Skeletal muscle tissue (tissue), 4 donors: ENCODE results near the gene SEL1L. TPM values are rescaled to one million over a fixed set of nuclear protein-coding genes. Genes with fewer than 3 reads are reported as not detected.
"Not testable (repeated sequence)": the region's sequence is repeated elsewhere in the genome, so short reads cannot be mapped to it uniquely, and the experiment has no call there.

ENCODE experiments used
- H3K27ac ChIP-seq: one replicate; pipeline ENCODE4 v1.7.0; 2013; ENCODE audit warnings: mild to moderate bottlenecking, low read depth, low read length, inconsistent platforms
- H3K27me3 ChIP-seq, 3 donors: one replicate each; pipeline ENCODE4 v1.7.0; 2013; ENCODE audit warnings: low read length in 3 of 3; ENCODE audit not compliant: control insufficient read depth in 3 of 3, insufficient read depth in 3 of 3
- H3K36me3 ChIP-seq, 3 donors: one replicate each; pipeline ENCODE4 v1.7.0; 2013; ENCODE audit warnings: low read length in 3 of 3; ENCODE audit not compliant: control insufficient read depth in 3 of 3, insufficient read depth in 3 of 3
- H3K4me1 ChIP-seq, 3 donors: one replicate each; pipeline ENCODE4 v1.7.0; 2013; ENCODE audit warnings: low read length in 3 of 3, mild to moderate bottlenecking in 3 of 3; ENCODE audit not compliant: control insufficient read depth in 3 of 3, insufficient read depth in 3 of 3
- H3K4me3 ChIP-seq, 3 donors: one replicate each; pipeline ENCODE4 v1.7.0; 2013; ENCODE audit warnings: low read length in 3 of 3
- H3K9ac ChIP-seq, 3 donors: one replicate each; pipeline ENCODE4 v1.7.0; 2013; ENCODE audit warnings: low read length in 3 of 3, mild to moderate bottlenecking in 3 of 3, moderate library complexity in 2 of 3, low read depth in 1 of 3
- H3K9me3 ChIP-seq, 3 donors: one replicate each; pipeline ENCODE4 v1.7.0; 2013; ENCODE audit warnings: low read length in 3 of 3; ENCODE audit not compliant: control insufficient read depth in 3 of 3
- total RNA-seq: library from RNA; depleted of rRNA; stranded (reverse); fragments of >200 nt; gene quantifications from one replicate; pipeline ENCODE4 v1.2.3, GENCODE V29; 2014
- donor health status: Osteomylitis.

The SEL1L gene
- total RNA-seq, 1 donor from 2014 or later = 34.4 TPM

DNA sequence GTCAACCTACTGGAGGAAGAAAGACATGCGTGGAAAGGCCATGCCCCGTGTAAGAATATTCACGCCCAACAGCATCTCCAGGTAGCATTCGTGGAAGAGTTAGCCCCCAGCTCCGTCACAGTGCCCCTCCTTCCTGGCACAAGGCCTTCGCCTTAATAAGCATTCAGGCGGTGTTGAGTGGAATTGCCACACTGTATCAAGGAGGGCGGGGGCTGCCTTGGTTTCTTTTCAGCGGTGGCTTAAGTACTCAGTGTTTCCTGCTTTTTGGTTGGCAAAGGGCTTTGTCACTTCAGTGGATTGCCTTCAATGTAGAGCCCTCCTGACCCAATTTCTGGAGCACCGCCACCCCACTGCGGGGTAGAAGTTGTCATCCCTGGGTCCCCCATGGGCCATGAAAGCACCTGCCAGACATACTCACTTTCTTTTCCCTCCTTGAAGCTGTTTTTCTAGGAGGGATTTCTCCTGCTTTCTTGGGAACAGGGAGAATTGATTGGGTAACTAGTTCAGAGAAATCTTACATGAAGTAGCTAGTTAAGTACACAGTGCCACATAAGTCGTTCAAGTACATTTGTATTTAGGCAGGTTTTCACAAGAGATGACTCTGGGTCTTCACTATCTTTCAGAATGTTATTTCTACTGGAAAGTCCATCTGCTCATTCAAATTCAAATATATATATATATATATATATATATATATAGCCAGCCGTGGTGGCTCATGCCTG is 68.0 kb downstream of the SEL1L start:
- Histone ChIP-seq H3K4me3 (no peak overlapping the region), H3K9ac (no peak overlapping the region), H3K9me3 (no peaks in the 10 kb centered on the region), H3K36me3 (no peaks in the 10 kb centered on the region), H3K4me1 (peaks cover 0 to 2% (median 0%) of the 10 kb centered on the region in 3 donors), H3K27ac (no peak overlapping the region), H3K27me3 (no peaks in the 10 kb centered on the region)

DNA sequence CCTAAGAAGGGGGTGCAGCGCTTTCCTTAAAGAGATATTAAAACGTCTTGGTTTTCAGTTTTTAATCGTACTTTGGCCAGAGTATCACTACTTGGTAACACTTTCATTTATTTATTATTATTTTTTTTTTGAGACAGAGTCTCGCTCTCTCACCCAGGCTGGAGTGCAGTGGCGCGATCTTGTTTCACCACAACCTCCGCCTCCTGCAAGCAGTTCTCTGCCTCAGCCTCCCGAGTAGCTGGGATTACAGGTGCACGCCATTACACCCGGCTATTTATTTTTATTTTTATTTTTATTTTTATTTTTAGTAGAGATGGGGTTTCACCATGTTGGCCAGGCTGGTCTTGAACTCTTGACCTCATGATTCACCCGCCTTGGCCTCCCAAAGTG is 68.7 kb downstream of the SEL1L start:
- H3K4me1 ChIP-seq, H3K36me3 ChIP-seq, H3K27me3 ChIP-seq, H3K9me3 ChIP-seq, H3K27ac ChIP-seq: not testable (repeated sequence)
- peak overlapping the region; percentile 63 to 87 (median 78) for H3K4me3 ChIP-seq
- peak overlapping the region; percentile 76 to 79 (median 78) for H3K9ac ChIP-seq

DNA sequence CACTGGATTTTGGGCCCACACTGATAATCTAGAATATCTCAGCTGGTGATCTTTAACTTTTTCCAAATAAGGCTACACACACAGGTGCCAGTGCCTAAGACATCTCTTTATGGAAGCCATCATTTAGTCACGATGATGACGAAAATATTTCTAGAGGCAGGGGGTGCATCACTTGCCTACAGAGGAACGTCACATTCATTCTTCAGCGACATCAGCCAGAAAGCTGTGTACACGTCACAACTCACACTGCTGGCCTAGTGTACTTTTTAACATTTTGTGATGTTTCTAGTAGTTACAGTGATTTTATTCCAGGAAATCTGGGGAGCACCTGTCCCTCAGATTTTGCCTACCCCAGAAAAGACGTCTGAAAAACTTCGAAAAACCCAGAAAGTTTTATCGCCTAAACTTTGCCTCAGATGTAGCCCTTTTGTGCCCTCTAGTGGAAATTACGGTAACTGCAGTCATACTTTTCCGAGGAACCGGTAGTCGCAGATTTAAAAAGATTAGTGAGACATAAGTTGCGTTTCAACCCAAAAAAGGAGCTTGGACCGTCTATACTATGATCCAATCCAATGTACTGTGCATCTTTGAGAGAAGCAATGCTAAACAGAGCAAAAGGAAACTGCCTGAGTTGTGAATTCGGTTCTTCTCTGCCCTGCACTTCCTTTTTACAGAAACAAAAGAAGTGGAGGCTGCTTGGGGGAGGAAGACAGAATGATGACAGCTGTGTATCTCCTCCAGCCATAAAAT is 69.2 kb downstream of the SEL1L start:
- no peak overlapping the region for H3K27ac ChIP-seq
- H3K9ac ChIP-seq = peak overlapping the region; percentile 76 to 79 (median 78)
- H3K36me3 ChIP-seq = no peaks in the 10 kb centered on the region

DNA sequence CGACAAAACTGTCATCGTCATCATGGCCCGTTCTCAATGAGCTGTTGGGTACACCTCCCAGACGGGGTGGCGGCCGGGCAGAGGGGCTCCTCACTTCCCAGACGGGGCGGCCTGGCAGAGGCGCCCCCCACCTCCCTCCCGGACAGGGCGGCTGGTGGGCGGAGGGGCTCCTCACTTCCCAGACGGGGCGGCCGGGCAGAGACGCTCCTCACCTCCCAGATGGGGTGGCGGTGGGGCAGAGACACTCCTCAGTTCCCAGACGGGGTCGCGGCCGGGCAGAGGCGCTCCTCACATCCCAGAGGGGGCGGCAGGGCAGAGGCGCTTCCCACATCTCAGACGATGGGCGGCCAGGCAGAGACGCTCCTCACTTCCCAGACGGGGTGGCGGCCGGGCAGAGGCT is 71.3 kb downstream of the SEL1L start:
- H3K4me1 ChIP-seq = not testable (repeated sequence)

More for the DNA sequence above, 69.2 kb downstream of the SEL1L start:
- H3K27me3 ChIP-seq = no peaks in the 10 kb centered on the region
- peak overlapping the region; percentile 63 to 87 (median 78) for H3K4me3 ChIP-seq
- H3K9me3 ChIP-seq = no peaks in the 10 kb centered on the region
- H3K4me1 ChIP-seq = peaks cover 0 to 4% (median under 1%) of the 10 kb centered on the region in 3 donors

DNA sequence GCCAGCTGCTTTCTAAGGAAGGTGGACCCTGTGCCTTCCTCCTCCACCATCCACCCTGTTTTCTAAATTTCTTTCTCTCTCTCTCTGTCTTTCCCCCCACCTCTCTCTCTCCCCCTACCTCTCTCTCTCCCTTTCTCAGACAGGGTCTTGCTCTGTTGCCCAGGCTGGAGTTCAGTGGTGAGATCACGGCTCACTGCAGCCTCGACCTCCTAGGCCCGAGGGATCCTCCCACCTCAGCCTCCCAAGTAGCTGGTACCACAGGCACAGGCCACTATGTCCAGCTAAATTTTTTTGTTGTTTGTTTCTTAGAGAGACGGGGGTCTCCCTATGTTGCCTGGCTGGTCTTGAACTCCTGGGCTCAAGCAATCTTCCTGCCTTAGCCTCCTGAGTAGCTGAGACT is 73.7 kb downstream of the SEL1L start:
- Histone ChIP-seq H3K4me1 (peaks cover 0 to 4% (median 4%) of the 10 kb centered on the region in 3 donors), H3K36me3 (no peaks in the 10 kb centered on the region), H3K9ac (no peak overlapping the region), H3K27ac (no peak overlapping the region), H3K9me3 (no peaks in the 10 kb centered on the region), H3K4me3 (no peak overlapping the region), H3K27me3 (no peaks in the 10 kb centered on the region)

More for the DNA sequence above, 71.3 kb downstream of the SEL1L start:
- H3K9me3 ChIP-seq, H3K27ac ChIP-seq, H3K27me3 ChIP-seq, H3K4me3 ChIP-seq, H3K9ac ChIP-seq, H3K36me3 ChIP-seq: not testable (repeated sequence)

DNA sequence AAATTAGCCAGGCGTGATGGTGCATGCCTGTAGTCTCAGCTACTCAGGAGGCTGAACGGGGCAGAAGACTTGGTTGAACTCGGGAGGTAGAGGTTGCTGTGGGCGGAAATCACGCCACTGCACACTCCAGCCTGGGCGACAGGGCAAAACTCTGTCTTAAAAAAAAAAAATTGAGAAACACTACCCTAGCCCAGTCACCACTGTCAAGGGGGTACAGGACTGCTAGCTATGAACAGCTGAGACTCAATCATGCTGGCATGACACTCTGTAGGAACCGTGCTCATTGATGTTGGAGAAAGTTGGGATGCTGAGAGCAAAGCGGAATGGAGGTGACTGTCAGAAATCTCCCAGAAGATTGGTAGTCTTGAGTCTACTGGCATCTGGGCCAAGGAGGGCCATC is 75.3 kb downstream of the SEL1L start:
- H3K9ac ChIP-seq = no peak overlapping the region
- no peaks in the 10 kb centered on the region for H3K36me3 ChIP-seq
- no peak overlapping the region for H3K27ac ChIP-seq
- H3K4me3 ChIP-seq = no peak overlapping the region
- no peaks in the 10 kb centered on the region for H3K9me3 ChIP-seq
- H3K27me3 ChIP-seq = no peaks in the 10 kb centered on the region
- peaks cover 0 to 4% (median 2%) of the 10 kb centered on the region in 3 donors for H3K4me1 ChIP-seq

DNA sequence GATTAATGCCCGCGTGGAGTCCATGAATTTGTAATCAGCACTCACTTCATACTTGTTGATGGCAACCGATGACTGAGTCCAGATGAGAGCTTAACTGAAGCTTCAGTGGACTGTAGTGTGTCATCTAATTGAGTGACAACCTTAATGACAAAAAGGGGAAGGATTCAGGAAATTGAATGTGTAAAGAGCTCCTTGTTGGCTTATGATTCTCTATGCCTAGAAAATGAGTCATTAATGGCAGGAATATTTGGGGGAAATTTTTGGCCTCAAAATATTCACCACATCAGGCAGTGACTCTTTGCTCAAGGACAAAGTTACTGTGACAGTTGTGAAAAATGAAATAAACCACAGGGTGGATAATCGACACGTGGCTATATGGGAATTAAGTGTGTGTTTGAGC is 78.3 kb downstream of the SEL1L start:
- H3K4me1 ChIP-seq = peaks cover 9 to 11% (median 10%) of the 10 kb centered on the region in 3 donors
- no peaks in the 10 kb centered on the region for H3K27me3 ChIP-seq
- H3K9ac ChIP-seq = no peak overlapping the region
- H3K27ac ChIP-seq = no peak overlapping the region
- H3K9me3 ChIP-seq = no peaks in the 10 kb centered on the region
- H3K4me3 ChIP-seq = no peak overlapping the region
- no peaks in the 10 kb centered on the region for H3K36me3 ChIP-seq

DNA sequence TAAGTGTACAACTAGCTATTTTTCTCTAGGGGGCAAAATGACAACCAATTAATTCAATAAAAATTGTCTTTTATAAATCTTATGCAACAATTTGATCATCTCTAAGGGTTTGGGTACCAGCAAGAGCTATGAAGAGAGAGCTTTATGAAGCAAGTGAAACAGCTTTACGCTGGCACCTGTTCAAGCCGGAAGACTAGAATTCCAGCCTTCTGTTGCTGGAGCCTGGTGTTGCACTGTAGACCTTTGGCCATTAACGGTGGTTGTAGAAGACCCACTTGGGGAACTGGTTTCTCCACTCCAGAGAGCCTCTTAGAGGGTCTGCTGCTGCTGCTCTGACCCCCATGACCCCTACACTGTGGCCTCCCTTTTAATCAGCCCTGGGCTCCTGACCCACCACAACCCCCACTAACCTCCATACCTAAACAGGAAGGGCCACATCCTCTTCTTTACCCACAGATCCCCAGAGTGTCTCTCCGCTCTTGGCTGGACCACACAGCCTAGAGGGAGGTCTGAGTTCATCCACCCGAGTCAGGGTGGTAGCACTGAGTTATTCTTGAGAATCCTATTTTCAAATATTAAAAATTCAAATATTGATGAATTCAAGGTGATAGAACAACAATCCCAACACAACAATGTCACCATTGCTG is 79.0 kb downstream of the SEL1L start:
- H3K9ac ChIP-seq = no peak overlapping the region
- H3K4me1 ChIP-seq = peaks cover 16 to 18% (median 17%) of the 10 kb centered on the region in 3 donors
- no peaks in the 10 kb centered on the region for H3K9me3 ChIP-seq
- no peak overlapping the region for H3K27ac ChIP-seq
- no peaks in the 10 kb centered on the region for H3K36me3 ChIP-seq
- no peak overlapping the region for H3K4me3 ChIP-seq
- no peaks in the 10 kb centered on the region for H3K27me3 ChIP-seq

DNA sequence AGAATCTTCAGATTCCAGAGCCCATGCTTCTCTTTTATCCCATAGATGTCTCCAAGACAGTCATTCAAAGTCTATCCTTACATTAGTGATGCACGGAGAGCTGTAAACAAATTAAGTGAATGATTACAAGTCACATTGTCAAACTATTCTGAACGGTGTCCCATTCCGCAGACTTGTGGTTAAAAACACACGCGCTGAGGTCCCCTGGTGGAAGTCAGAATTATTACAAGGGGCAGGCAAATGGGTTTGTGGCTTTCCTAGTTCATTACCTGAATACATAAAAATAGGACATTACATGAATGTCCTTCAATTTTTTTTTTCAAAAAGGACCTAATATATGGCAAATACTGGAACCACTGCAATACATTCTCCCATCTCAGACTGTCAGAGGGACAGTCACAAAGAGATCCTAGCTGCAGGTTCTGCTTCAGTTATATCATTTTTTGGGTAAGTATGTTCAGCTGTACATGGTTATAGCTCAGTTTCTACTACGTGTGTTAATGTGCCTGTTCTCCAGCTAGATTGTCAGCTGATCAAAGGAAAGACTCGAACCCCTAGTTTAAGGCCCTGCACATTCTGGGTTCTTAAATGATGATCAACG is 80.4 kb downstream of the SEL1L start:
- Histone ChIP-seq H3K4me3 (peak overlapping the region in 2 of 3 donors; percentile 29 to 61), H3K36me3 (no peaks in the 10 kb centered on the region), H3K4me1 (peaks cover 27 to 33% (median 27%) of the 10 kb centered on the region in 3 donors), H3K9ac (peak overlapping the region in 1 of 3 donors; percentile 25), H3K27me3 (no peaks in the 10 kb centered on the region), H3K27ac (peak overlapping the region; percentile 54), H3K9me3 (no peaks in the 10 kb centered on the region)
